Sigmoid colon (tissue), 7 donors: Measurements from ENCODE around the gene METAP1. TPM values are rescaled to one million over a fixed set of nuclear protein-coding genes. Genes with fewer than 3 reads are reported as not detected.

Experiments
- DNase-seq: peaks from one replicate; pipeline ENCODE4 v3.0.0-alpha.2; 2019
- H3K27ac ChIP-seq, 4 donors: fragments of 200-600 bp; sonication (generic); one replicate each; pipeline ENCODE4 v1.5.1; 2016 to 2019; ENCODE audit warnings: mild to moderate bottlenecking in 1 of 4
- H3K27me3 ChIP-seq, 3 donors: fragments of 200-600 bp; sonication (generic); one replicate each; pipeline ENCODE4 v1.5.1; 2019; ENCODE audit warnings: mild to moderate bottlenecking in 1 of 3
- H3K36me3 ChIP-seq, 4 donors: fragments of 200-600 bp; sonication (generic); one replicate each; pipeline ENCODE4 v1.5.1; 2016 to 2019
- H3K4me1 ChIP-seq, 4 donors: fragments of 200-600 bp; sonication (generic); one replicate each; pipeline ENCODE4 v1.5.1; 2017 to 2019
- H3K4me3 ChIP-seq, 4 donors: fragments of 200-600 bp; sonication (generic); one replicate each; pipeline ENCODE4 v1.5.1; 2017 to 2019; ENCODE audit warnings: mild to moderate bottlenecking in 2 of 4, moderate library complexity in 1 of 4
- H3K9me3 ChIP-seq, 4 donors: fragments of 200-600 bp in 3 of 4; sonication (generic) in 3 of 4; one replicate each; pipeline versions ENCODE4 v1.5.1 to v1.6.1; 2013 to 2019
- CTCF ChIP-seq, 4 experiments: fragments of 450-650 bp in 3 of 4; fragments of 200-600 bp in 1 of 4; IDR thresholded peaks; one replicate each; pipeline ENCODE4 v1.5.1; 2016 to 2019; ENCODE audit warnings: antibody characterized with exemption in 4 of 4, mild to moderate bottlenecking in 3 of 4, moderate library complexity in 2 of 4
- EP300 ChIP-seq, 4 donors: sonication (generic); formaldehyde crosslinking; IDR thresholded peaks; one replicate each; pipeline ENCODE4 v1.6.1; 2017; ENCODE audit warnings: antibody characterized with exemption in 4 of 4
- POLR2A ChIP-seq, 2 donors: fragments of 450-650 bp; IDR thresholded peaks; one replicate each; pipeline ENCODE4 v1.6.1; 2016; ENCODE audit warnings: antibody characterized with exemption in 2 of 2, mild to moderate bottlenecking in 2 of 2, moderate library complexity in 2 of 2
- POLR2AphosphoS5 ChIP-seq, 4 donors: sonication (generic); formaldehyde crosslinking; IDR thresholded peaks; one replicate each; pipeline ENCODE4 v1.6.1; 2017; ENCODE audit warnings: antibody characterized with exemption in 4 of 4
- WGBS, 2 donors: extraction: QIAGEN DNeasy Blood & Tissue Kit; methylation state at CpG; one replicate each; pipeline ENCODE4 v1.1.7; 2013; 5-methylcytosine and 5-hydroxymethylcytosine counted together
- intact Hi-C: fragments of 100-400 bp; cut with DNase I; formaldehyde crosslinking; loops from one replicate; pipeline ENCODE4 v1.15.1; 2023
- polyA plus RNA-seq, 3 donors: library from polyadenylated mRNA; stranded (reverse); fragments of 200-250 nt; gene quantifications; one replicate each; pipeline ENCODE4 v1.2.3, GENCODE V29; 2013
- total RNA-seq, 4 donors: library from RNA; depleted of rRNA; stranded (reverse); fragments of >200 nt; gene quantifications; one replicate each; pipeline ENCODE4 v1.1.0, GENCODE V29; 2016
- donor health status: healthy with polysubstance abuse.
- donor health status: Bipolar disorder and iron deficiency.
- donor health status: healthy.

The METAP1 gene
- total and polyA plus RNA-seq, 7 donors, result 34.2 to 56.0 (median 48.6) TPM

- Histone ChIP-seq H3K27me3 (no peaks in the 10 kb centered on the region), H3K9me3 (no peaks in the 10 kb centered on the region), H3K4me3 (no peak overlapping the region), H3K27ac (no peak overlapping the region), H3K36me3 (no peaks in the 10 kb centered on the region), H3K4me1 (no peaks in the 10 kb centered on the region)
- DNase-seq, result no peak
- no peak for TF ChIP-seq CTCF (IDR thresholded peaks at IDR 0.05)
- no peak for TF ChIP-seq POLR2A (IDR thresholded peaks at IDR 0.05)
- TF ChIP-seq EP300 (IDR thresholded peaks at IDR 0.05), result no peak
- no peak for TF ChIP-seq POLR2AphosphoS5 (IDR thresholded peaks at IDR 0.05)
- intact Hi-C loops, result no loop called here
- 82 to 84% methylated on average over 5 of the region's 5 CpGs for WGBS, 2 donors
Observed at GRCh38 chr4:98963538-98964433, 31.7 kb upstream of the METAP1 start.

- Histone ChIP-seq H3K4me1 (no peaks in the 10 kb centered on the region), H3K27ac (no peak overlapping the region), H3K27me3 (no peaks in the 10 kb centered on the region), H3K9me3 (no peaks in the 10 kb centered on the region), H3K4me3 (no peak overlapping the region), H3K36me3 (no peaks in the 10 kb centered on the region)
- intact Hi-C loops, result no loop called here
- no peak for TF ChIP-seq POLR2AphosphoS5 (IDR thresholded peaks at IDR 0.05)
- TF ChIP-seq POLR2A (IDR thresholded peaks at IDR 0.05), result no peak
- no peak for TF ChIP-seq CTCF (IDR thresholded peaks at IDR 0.05)
- TF ChIP-seq EP300 (IDR thresholded peaks at IDR 0.05), result no peak
- 88 to 90% methylated on average over 3 of the region's 3 CpGs for WGBS, 2 donors
- DNase-seq, result no peak
Observed at GRCh38 chr4:98966926-98967325, 28.6 kb upstream of the METAP1 start.

GRCh38 chr4:98967786-98968329 is 27.7 kb upstream of the METAP1 start:
- no peak for DNase-seq
- no peak overlapping the region for H3K27ac ChIP-seq

GRCh38 chr4:98969878-98970785 is 25.4 kb upstream of the METAP1 start:
- H3K4me1 ChIP-seq, result no peaks in the 10 kb centered on the region
- no peak overlapping the region for H3K27ac ChIP-seq
- H3K4me3 ChIP-seq, result no peak overlapping the region
- H3K9me3 ChIP-seq, result no peaks in the 10 kb centered on the region
- no peak for TF ChIP-seq POLR2AphosphoS5 (IDR thresholded peaks at IDR 0.05)
- no peak for TF ChIP-seq CTCF (IDR thresholded peaks at IDR 0.05)
- no peak for TF ChIP-seq EP300 (IDR thresholded peaks at IDR 0.05)
- no peak for TF ChIP-seq POLR2A (IDR thresholded peaks at IDR 0.05)
- 45 to 59% methylated on average over 1 of the region's 1 CpG for WGBS, 2 donors
- intact Hi-C loops, result no loop called here
- no peak for DNase-seq
- H3K36me3 ChIP-seq, result no peaks in the 10 kb centered on the region
- H3K27me3 ChIP-seq, result no peaks in the 10 kb centered on the region

More at GRCh38 chr4:98967786-98968329, 27.7 kb upstream of the METAP1 start:
- H3K4me3 ChIP-seq, result no peak overlapping the region
- no peaks in the 10 kb centered on the region for H3K27me3 ChIP-seq
- H3K36me3 ChIP-seq, result no peaks in the 10 kb centered on the region
- TF ChIP-seq EP300 (IDR thresholded peaks at IDR 0.05) (no peak), POLR2A (IDR thresholded peaks at IDR 0.05) (no peak), POLR2AphosphoS5 (IDR thresholded peaks at IDR 0.05) (no peak)
- WGBS, 2 donors, result 92 to 97% methylated on average over 3 of the region's 3 CpGs
- no peaks in the 10 kb centered on the region for H3K9me3 ChIP-seq
- no peaks in the 10 kb centered on the region for H3K4me1 ChIP-seq
- intact Hi-C loops, result no loop called here
